HT-29 (cell line): ENCODE data around the gene SSUH2. TPM values are rescaled to one million over a fixed set of nuclear protein-coding genes. Genes with fewer than 3 reads are reported as not detected.
"Not testable (repeated sequence)": the region's sequence is repeated elsewhere in the genome, so short reads cannot be mapped to it uniquely, and the experiment has no call there.

Experiments
- DNase-seq: peaks from one replicate; pipeline ENCODE4 v3.0.0-alpha.2; 2015; ENCODE audit warnings: low spot score
- total RNA-seq: library from RNA; depleted of rRNA; stranded (reverse); fragments of >200 nt; shearing (Covaris generic); gene quantifications from 2 replicates; pipeline ENCODE4 v1.2.3, GENCODE V29; 2014; rRNA removed

The SSUH2 gene
- total RNA-seq, result 0.08 and 0.10 TPM in 2 replicates

GRCh38 chr3:8644748-8645390 is at the start of gene SSUH2:
SSUH2 (minus strand) TSS chr3:8644798; CDS start chr3:8644758, 40 bp downstream.
- no peak for DNase-seq

- not testable (repeated sequence) for DNase-seq
These were observed 46.7 kb upstream of the SSUH2 start for GRCh38 chr3:8691295-8691694.

GRCh38 chr3:8684992-8685391 is 40.4 kb upstream of the SSUH2 start:
- not testable (repeated sequence) for DNase-seq

- peak; percentile 29 for DNase-seq
These were observed 38.4 kb upstream of the SSUH2 start for GRCh38 chr3:8682850-8683574.

- DNase-seq, result not testable (repeated sequence)
These were observed 37.4 kb upstream of the SSUH2 start for GRCh38 chr3:8681881-8682538.

GRCh38 chr3:8681349-8681748 is 36.8 kb upstream of the SSUH2 start:
- DNase-seq, result no peak

GRCh38 chr3:8679817-8680553 is 35.4 kb upstream of the SSUH2 start:
- not testable (repeated sequence) for DNase-seq

GRCh38 chr3:8678751-8679150 is 34.2 kb upstream of the SSUH2 start:
- DNase-seq, result no peak

- not testable (repeated sequence) for DNase-seq
These were observed 32.7 kb upstream of the SSUH2 start for GRCh38 chr3:8677258-8677657.

- DNase-seq, result not testable (repeated sequence)
These were observed 31.0 kb upstream of the SSUH2 start for GRCh38 chr3:8675591-8675990.

- no peak for DNase-seq
These were observed 28.6 kb upstream of the SSUH2 start for GRCh38 chr3:8673083-8673737.

- DNase-seq, result no peak
These were observed 24.4 kb upstream of the SSUH2 start for GRCh38 chr3:8669019-8669418.

- DNase-seq, result no peak
These were observed 23.6 kb upstream of the SSUH2 start for GRCh38 chr3:8668216-8668615.

GRCh38 chr3:8667463-8668091 is 23.0 kb upstream of the SSUH2 start:
- no peak for DNase-seq

GRCh38 chr3:8665407-8665896 is 20.9 kb upstream of the SSUH2 start:
- no peak for DNase-seq

- peak; percentile 91 for DNase-seq
These were observed 18.8 kb upstream of the SSUH2 start for GRCh38 chr3:8663177-8664061.

GRCh38 chr3:8662594-8662993 is 18.0 kb upstream of the SSUH2 start:
- DNase-seq, result no peak

GRCh38 chr3:8660175-8661118 is 15.8 kb upstream of the SSUH2 start:
- DNase-seq, result no peak
